Activated CD8-positive, alpha-beta memory T cell treated with anti-CD3 and anti-CD28 coated beads, Interleukin-2, amount 50 U/mL, for 1 hour (primary cell): ENCODE results near the gene SND1.
"Not testable (repeated sequence)": the region's sequence is repeated elsewhere in the genome, so short reads cannot be mapped to it uniquely, and the experiment has no call there.

Source experiments
- DNase-seq: peaks from one replicate; pipeline ENCODE4 v3.0.0-alpha.2; 2020; ENCODE audit errors: extremely low read depth

SND1 gene

GRCh38 chr7:127652333-127653248 is 597 bp downstream of the SND1 start:
- DNase-seq: no peak

DNA sequence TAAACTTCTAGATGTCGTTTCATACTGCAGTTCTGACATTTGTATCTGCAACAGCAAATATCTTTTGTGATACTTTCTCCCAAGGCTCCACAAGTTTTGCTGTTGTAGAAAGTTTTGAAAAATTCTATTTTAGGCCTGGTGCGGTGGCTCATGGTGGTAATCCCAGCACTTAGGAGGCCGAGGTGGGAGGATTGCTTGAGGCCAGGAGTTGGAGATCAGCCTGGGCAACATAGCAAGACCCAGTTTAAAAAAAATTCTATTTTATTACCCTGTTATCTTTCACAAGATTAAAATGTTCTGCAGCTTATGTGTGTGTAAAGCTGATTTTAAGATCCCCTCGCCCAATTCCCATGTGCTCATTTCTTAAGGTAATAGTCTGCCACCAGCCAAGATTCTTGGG is 1.4 kb downstream of the SND1 start:
- no peak for DNase-seq

- DNase-seq: no peak
Observed at GRCh38 chr7:127654404-127655394, 2.7 kb downstream of the SND1 start.

DNA sequence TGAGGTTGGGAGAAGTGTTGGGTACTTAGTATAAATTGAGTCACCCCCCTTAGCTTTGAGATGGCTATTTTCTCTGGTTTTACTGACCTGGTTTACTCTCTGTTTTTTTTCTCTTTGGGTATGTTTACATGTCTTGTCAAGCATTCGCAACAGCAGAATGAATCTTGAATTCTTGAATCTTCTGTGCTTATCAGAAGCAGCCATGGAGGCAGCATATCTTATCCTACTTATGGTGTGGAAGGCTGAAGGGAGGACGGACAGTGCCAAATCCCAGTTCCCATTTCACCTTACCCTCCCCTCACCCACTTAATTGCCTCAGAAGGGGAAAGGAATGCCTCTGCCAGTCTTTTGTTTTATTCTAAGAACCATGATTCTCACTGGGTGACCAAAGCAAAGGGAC is 3.7 kb downstream of the SND1 start:
- no peak for DNase-seq

DNA sequence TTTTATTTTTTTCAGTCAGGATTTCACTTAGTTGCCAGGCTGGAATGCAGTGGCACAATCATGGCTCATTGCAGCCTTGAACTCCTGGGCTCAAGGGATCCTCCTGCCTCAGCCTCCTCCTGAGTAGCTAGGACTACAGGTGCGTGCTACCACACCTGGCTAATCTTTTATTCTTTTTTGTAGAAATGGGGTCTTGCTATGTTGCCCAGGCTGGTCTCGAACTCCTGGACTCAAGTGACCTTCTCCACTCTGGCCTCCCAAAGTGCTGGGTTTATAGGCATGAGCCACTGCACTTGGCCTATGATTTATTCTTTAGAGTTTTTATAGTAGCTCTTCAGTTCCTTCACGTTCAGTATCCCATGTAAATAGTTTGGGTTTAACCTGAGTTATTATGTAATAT is 5.5 kb downstream of the SND1 start:
- DNase-seq: no peak

GRCh38 chr7:127658970-127659630 is 7.1 kb downstream of the SND1 start:
- no peak for DNase-seq

GRCh38 chr7:127665922-127666321 is 13.9 kb downstream of the SND1 start:
- no peak for DNase-seq

DNA sequence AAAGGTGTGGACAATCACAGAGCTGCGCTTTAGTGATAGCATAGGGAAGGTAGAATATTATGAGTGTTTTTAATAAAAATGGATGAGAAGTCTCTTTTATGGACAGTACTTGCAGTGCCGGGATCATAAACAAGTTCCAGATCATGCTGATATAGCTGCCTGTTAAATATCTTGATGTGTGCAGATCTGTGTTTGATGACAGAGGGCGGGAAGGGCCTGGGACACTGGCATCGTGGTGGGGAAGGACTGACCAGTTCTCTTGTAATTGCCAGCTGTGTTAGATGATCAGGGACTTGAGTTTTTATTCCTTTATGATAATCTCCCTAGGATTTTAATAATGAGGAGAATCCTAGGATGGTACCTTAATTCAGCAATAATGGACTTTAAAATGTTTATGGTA is 14.6 kb downstream of the SND1 start:
- DNase-seq: no peak

DNA sequence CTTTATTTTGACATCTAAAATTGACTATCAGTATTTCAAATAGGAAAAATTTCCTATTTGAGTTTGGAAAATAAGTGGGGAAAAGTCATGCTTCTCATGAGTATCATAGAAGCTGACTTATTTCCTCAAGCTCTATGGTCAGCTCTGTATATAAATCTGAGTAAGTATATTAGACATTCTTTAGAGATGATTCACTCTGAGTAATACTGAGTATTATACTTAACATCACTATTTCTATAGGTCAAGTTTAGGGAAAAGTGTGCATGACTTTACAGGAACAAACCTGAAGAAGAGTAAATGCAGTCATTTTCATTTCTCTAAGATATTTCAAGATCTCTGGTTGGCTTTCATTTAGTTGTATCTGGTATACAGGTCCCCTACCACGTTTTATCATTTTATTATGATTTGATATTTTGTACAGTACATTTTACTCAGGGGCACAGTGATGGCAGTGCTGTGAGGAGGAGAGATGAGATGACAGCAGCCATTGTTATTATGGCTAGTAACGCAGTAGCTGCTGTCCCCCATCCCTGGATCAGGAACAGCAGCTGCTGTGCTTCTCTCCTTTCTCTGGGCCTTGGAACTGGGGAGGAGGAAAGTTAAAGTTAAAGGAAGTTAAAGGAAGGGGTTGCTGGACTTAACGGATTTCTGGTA is 15.2 kb downstream of the SND1 start:
- no peak for DNase-seq

DNA sequence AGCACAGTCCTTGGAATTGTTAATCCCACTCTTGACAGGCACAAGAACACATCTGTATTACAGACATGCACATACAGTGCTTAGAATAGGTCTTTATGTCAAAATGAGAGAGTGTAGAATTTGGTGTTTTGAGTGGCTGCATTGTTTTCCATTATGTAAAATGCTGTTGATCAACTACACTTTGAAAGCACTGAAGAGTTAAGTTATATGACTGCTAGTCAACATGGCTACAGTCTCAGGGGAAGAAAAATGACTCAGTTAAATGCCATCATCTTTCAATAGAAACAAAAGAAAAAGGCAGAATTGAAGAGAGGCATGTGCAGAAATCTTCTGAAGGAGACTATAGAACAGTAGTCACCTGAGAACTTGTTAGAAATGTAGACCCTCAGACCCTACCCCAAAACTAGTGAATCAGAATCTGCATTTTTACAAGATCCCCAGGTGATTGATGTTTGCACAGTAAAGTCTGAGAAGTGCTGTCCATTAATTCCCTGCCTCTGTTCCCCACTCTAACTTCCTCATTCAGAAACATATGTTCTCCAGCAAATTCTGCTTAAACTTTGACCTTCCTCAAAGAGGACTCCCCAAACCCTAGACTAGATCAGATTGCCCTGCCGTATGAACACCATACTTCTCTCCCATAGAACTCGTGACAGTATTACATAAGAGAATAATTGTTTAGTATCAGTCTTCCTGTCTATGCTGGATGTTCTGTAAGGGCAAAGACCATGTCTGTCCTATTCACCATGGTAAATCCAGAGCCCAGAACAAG is 16.0 kb downstream of the SND1 start:
- no peak for DNase-seq

DNA sequence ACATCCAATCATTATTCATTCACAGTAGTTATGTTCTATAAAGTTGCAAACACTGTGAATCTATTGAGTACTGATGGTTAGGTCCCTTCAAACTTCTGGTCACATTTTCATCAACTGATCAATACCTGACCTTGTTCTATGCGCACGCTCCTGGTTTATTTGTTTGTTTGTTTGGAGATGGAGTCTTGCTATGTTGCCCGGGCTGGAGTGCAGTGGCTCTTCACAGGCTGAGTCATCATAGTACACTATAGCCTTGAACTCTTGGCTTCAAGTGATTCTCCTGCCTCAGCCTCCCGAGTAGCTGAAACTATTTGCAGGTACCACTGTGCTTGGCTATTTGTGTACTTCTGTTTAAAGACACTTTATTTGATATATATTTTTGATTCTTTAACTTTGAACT is 19.3 kb downstream of the SND1 start:
- DNase-seq: no peak

- DNase-seq: no peak
Observed at GRCh38 chr7:127673902-127674301, 21.9 kb downstream of the SND1 start.

- DNase-seq: no peak
Observed at GRCh38 chr7:127674361-127674760, 22.4 kb downstream of the SND1 start.

DNA sequence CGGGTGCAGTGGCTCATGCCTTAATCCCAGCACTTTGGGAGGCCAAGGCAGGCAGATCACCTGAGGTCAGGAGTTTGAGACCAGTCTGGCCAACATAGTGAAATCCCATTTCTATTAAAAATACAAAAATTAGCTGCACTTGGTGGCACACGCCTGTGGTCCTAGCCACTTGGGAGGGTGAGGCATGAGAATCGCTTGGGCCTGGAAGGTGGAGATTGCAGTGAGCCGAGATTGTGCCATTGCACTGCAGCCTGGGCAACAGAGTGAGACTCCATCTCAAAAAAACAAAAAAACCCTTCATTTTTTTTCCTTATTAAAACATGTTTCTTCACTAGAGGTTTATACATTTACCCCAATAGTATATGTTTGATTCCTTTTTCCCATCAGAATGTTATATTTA is 22.9 kb downstream of the SND1 start:
- not testable (repeated sequence) for DNase-seq

GRCh38 chr7:127675721-127676120 is 23.7 kb downstream of the SND1 start:
- no peak for DNase-seq

GRCh38 chr7:127677433-127678230 is 25.6 kb downstream of the SND1 start:
- DNase-seq: no peak

- no peak for DNase-seq
Observed at GRCh38 chr7:127678337-127678736, 26.3 kb downstream of the SND1 start.

GRCh38 chr7:127678947-127679346 is 27.0 kb downstream of the SND1 start:
- DNase-seq: no peak

DNA sequence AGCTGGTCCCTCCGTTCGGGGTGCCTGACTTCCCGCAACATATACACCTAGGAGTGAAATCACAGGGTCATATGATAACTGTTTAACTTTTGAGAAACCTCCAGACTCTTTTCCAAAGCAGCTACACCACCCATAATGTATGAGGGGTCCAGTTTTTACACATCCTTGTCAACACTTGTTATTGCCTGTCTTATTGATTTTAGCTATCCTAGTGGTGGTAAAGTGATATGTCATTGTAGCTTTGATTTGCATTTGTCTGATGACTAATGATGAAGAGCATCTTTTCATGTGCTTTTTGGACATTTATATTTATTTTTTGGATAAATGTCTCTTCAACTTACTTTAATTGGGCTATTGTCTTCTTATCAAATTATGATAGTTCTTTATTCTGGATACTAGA is 29.0 kb downstream of the SND1 start:
- no peak for DNase-seq

DNA sequence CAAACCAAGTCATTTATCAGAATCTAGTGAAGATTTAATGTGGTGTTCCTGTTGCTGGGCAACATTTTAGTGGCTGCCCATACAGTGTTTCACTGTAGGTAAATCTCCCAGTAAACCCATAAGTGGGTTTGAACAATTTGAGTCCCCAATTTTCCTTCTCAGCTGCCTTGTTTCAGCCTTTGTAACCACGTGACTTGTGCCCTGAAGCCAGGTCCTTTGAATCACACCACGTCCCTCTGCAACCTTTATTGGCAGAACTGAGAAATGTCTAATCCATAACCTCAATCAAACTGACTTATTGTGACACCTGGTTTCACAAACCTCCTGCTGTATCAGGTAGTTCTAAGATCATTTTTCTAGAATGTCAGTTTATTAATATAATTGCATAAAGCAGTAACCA is 30.1 kb downstream of the SND1 start:
- DNase-seq: no peak
